ENCODE measurements around the gene ANGEL2.

DNA sequence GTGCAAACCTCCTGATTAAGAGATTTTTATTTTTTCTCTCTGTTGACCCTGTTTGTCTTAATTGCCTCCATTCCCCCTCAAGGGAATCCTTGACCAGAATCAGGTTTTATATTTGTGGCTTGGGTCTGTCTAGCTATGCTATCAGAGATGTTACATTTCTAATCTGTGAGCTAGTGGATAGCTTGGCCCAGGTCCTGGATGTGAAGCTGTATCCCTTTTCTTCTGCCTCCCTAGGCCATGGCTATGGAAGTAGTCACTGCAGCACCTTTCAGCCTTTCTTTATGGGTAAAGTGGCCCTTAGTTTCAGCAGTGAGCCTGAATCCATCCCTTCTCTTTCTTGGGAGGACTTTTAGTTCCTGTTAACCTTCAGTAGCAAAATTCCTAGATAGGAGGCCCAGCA, 17.0 kb upstream of the ANGEL2 start:
- TF ChIP-seq EZH2 (IDR thresholded peaks at IDR 0.05) (no peak), POLR2AphosphoS5 (IDR thresholded peaks at IDR 0.05; ENCODE audit: low read depth, low read length) (no peak), RAD21 (IDR thresholded peaks at IDR 0.05; ENCODE audit: low read depth) (no peak), POLR2A (IDR thresholded peaks at IDR 0.05; ENCODE audit: borderline replicate concordance, extremely low read depth, insufficient read depth, insufficient read length) (no peak), EGR1 (IDR thresholded peaks at IDR 0.05; ENCODE audit: low read depth) (no peak)
- TF ChIP-seq, protein P1, sequence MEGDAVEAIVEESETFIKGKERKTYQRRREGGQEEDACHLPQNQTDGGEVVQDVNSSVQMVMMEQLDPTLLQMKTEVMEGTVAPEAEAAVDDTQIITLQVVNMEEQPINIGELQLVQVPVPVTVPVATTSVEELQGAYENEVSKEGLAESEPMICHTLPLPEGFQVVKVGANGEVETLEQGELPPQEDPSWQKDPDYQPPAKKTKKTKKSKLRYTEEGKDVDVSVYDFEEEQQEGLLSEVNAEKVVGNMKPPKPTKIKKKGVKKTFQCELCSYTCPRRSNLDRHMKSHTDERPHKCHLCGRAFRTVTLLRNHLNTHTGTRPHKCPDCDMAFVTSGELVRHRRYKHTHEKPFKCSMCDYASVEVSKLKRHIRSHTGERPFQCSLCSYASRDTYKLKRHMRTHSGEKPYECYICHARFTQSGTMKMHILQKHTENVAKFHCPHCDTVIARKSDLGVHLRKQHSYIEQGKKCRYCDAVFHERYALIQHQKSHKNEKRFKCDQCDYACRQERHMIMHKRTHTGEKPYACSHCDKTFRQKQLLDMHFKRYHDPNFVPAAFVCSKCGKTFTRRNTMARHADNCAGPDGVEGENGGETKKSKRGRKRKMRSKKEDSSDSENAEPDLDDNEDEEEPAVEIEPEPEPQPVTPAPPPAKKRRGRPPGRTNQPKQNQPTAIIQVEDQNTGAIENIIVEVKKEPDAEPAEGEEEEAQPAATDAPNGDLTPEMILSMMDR (IDR thresholded peaks at IDR 0.05 in 2 of 3, conservative IDR thresholded peaks at IDR 0.05 in 1 of 3; ENCODE audit: borderline replicate concordance in 1 of 3, insufficient read depth in 1 of 3, low read depth in 2 of 3, low read length in 2 of 3), result no peak

Measured in HCT116 (cell line).